HepG2 (cell line): ENCODE results near the gene C1orf21.

ENCODE experiments used
- ARID2 ChIP-seq: sonication (generic); formaldehyde crosslinking; IDR thresholded peaks from 2 replicates; pipeline ENCODE4 v1.8.1; 2022; ENCODE audit warnings: mild to moderate bottlenecking, missing genetic modification reagents, borderline replicate concordance
- CREM ChIP-seq, 2 experiments: sonication (generic) in 1 of 2; formaldehyde crosslinking in 1 of 2; IDR thresholded peaks; 2 replicates each; pipeline versions ENCODE4 v1.4.0 to v1.6.1; 2016 to 2020; ENCODE audit warnings: antibody characterized with exemption in 1 of 2, mild to moderate bottlenecking in 1 of 2, missing genetic modification reagents in 1 of 2
- POLR2A ChIP-seq, 2 experiments: IDR thresholded peaks; 2 replicates each; pipeline ENCODE4 v1.6.1; 2011; ENCODE audit warnings: low read depth in 2 of 2, low read length in 2 of 2, mild to moderate bottlenecking in 1 of 2, moderate library complexity in 1 of 2; ENCODE audit not compliant: insufficient read depth in 1 of 2
- SP1 ChIP-seq, 2 experiments: fragments of 450-650 bp in 1 of 2; sonication (generic) in 1 of 2; formaldehyde crosslinking in 1 of 2; IDR thresholded peaks; 2 replicates each; pipeline versions ENCODE4 v1.4.0 to v1.6.1; 2016 to 2020; ENCODE audit warnings: missing genetic modification reagents in 1 of 2
- SP2 ChIP-seq: sonication (generic); formaldehyde crosslinking; IDR thresholded peaks from 2 replicates; pipeline ENCODE4 v1.5.1; 2020; ENCODE audit warnings: mild to moderate bottlenecking, missing genetic modification reagents
- TAF1 ChIP-seq: sonication (generic); formaldehyde crosslinking; IDR thresholded peaks from 2 replicates; pipeline ENCODE4 v1.4.0; 2020; ENCODE audit warnings: missing genetic modification reagents
- YEATS2 ChIP-seq: sonication (generic); formaldehyde crosslinking; IDR thresholded peaks from 2 replicates; pipeline ENCODE4 v1.4.0; 2020; ENCODE audit warnings: missing genetic modification reagents, borderline replicate concordance
- ZNF670 ChIP-seq: sonication (generic); formaldehyde crosslinking; IDR thresholded peaks from 2 replicates; pipeline ENCODE4 v1.8.0; 2022; ENCODE audit warnings: mild to moderate bottlenecking, missing genetic modification reagents, borderline replicate concordance
- ZNF747 ChIP-seq: sonication (generic); formaldehyde crosslinking; IDR thresholded peaks from 2 replicates; pipeline ENCODE4 v1.8.1; 2023; ENCODE audit warnings: missing genetic modification reagents, mild to moderate bottlenecking, borderline replicate concordance
- TF ChIP-seq, protein P1 (sequence below): sonication (generic); formaldehyde crosslinking; IDR thresholded peaks from 2 replicates; pipeline ENCODE4 v1.9.0; 2021; ENCODE audit warnings: missing genetic modification reagents, borderline replicate concordance
- TF ChIP-seq, protein P2 (sequence below): IDR thresholded peaks from 2 replicates; pipeline ENCODE4 v1.6.1; 2012; ENCODE audit warnings: inconsistent platforms
- TF ChIP-seq, protein P3 (sequence below): sonication (generic); formaldehyde crosslinking; IDR thresholded peaks from 2 replicates; pipeline ENCODE4 v1.9.0; 2021; ENCODE audit warnings: mild to moderate bottlenecking, missing genetic modification reagents

DNA sequence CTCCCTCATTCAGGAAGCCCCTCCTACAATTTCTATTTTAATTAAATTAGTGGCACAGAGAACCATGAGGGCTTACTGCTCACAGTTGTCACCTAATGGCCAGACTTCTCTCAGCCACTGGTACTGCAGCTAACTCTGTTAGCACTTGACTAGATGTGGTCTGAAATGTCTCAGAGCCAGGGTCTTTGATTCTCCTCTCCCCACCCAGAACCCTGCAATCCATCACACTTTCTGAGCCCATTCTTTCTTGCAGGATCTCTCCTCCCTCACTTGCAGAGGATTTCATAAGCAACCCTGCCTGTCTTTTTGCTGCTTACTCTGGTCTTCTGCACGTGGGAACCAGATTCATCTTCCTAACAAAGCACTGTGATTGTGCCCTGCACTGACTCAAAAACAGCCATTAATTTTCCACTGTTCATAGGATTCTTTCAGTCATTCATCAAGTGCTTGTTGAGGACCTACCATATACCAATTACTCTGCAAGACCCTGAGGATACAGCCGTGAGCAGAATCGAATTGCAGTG, 259.4 kb downstream of the C1orf21 start:
- TF ChIP-seq ARID2 (no peak), ZNF670 (CRISPR knock-in tag) (no peak), ZNF747 (CRISPR knock-in tag) (no peak), YEATS2 (CRISPR knock-in tag) (no peak), POLR2A (IDR thresholded peaks at IDR 0.05; ENCODE audit: insufficient read depth in 1 of 2, low read depth in 2 of 2, low read length in 2 of 2) (no peak), SP2 (CRISPR knock-in tag) (no peak), SP1 (IDR thresholded peaks at IDR 0.05) (no peak), SP1 (CRISPR knock-in tag; IDR thresholded peaks at IDR 0.05) (no peak), TAF1 (no peak), CREM (IDR thresholded peaks at IDR 0.05) (no peak), CREM (CRISPR knock-in tag; IDR thresholded peaks at IDR 0.05) (no peak)
- TF ChIP-seq, protein P1, sequence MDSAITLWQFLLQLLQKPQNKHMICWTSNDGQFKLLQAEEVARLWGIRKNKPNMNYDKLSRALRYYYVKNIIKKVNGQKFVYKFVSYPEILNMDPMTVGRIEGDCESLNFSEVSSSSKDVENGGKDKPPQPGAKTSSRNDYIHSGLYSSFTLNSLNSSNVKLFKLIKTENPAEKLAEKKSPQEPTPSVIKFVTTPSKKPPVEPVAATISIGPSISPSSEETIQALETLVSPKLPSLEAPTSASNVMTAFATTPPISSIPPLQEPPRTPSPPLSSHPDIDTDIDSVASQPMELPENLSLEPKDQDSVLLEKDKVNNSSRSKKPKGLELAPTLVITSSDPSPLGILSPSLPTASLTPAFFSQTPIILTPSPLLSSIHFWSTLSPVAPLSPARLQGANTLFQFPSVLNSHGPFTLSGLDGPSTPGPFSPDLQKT: no peak
- TF ChIP-seq, protein P2, sequence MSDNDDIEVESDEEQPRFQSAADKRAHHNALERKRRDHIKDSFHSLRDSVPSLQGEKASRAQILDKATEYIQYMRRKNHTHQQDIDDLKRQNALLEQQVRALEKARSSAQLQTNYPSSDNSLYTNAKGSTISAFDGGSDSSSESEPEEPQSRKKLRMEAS: no peak
- TF ChIP-seq, protein P3, sequence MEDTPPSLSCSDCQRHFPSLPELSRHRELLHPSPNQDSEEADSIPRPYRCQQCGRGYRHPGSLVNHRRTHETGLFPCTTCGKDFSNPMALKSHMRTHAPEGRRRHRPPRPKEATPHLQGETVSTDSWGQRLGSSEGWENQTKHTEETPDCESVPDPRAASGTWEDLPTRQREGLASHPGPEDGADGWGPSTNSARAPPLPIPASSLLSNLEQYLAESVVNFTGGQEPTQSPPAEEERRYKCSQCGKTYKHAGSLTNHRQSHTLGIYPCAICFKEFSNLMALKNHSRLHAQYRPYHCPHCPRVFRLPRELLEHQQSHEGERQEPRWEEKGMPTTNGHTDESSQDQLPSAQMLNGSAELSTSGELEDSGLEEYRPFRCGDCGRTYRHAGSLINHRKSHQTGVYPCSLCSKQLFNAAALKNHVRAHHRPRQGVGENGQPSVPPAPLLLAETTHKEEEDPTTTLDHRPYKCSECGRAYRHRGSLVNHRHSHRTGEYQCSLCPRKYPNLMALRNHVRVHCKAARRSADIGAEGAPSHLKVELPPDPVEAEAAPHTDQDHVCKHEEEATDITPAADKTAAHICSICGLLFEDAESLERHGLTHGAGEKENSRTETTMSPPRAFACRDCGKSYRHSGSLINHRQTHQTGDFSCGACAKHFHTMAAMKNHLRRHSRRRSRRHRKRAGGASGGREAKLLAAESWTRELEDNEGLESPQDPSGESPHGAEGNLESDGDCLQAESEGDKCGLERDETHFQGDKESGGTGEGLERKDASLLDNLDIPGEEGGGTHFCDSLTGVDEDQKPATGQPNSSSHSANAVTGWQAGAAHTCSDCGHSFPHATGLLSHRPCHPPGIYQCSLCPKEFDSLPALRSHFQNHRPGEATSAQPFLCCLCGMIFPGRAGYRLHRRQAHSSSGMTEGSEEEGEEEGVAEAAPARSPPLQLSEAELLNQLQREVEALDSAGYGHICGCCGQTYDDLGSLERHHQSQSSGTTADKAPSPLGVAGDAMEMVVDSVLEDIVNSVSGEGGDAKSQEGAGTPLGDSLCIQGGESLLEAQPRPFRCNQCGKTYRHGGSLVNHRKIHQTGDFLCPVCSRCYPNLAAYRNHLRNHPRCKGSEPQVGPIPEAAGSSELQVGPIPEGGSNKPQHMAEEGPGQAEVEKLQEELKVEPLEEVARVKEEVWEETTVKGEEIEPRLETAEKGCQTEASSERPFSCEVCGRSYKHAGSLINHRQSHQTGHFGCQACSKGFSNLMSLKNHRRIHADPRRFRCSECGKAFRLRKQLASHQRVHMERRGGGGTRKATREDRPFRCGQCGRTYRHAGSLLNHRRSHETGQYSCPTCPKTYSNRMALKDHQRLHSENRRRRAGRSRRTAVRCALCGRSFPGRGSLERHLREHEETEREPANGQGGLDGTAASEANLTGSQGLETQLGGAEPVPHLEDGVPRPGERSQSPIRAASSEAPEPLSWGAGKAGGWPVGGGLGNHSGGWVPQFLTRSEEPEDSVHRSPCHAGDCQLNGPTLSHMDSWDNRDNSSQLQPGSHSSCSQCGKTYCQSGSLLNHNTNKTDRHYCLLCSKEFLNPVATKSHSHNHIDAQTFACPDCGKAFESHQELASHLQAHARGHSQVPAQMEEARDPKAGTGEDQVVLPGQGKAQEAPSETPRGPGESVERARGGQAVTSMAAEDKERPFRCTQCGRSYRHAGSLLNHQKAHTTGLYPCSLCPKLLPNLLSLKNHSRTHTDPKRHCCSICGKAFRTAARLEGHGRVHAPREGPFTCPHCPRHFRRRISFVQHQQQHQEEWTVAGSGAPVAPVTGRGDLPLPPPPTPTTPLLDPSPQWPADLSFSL (CRISPR knock-in tag): no peak
